ENCODE results near the gene TAS2R31.
"Not testable (repeated sequence)": the region's sequence is repeated elsewhere in the genome, so short reads cannot be mapped to it uniquely, and the experiment has no call there.

GRCh38 chr12:11041366-11041765, 10.2 kb upstream of the TAS2R31 start:
- not testable (repeated sequence) for TF ChIP-seq CTCF (conservative IDR thresholded peaks at IDR 0.05); ZFX (IDR thresholded peaks at IDR 0.05)

Data from C4-2B (cell line).